Pancreas (tissue), 10 donors: ENCODE data around the gene SLC5A9. TPM values are rescaled to one million over a fixed set of nuclear protein-coding genes. Genes with fewer than 3 reads are reported as not detected.

Experiments used
- ATAC-seq, 4 donors: fragments of 200-7000 bp; cut with Tn5 transposase; one replicate each; pipeline versions ENCODE4 v1.8.0 to v1.9.1; 2020; ENCODE audit warnings: mild to moderate bottlenecking in 4 of 4, moderate library complexity in 4 of 4
- DNase-seq, 6 donors: peaks; one replicate each; pipeline ENCODE4 v3.0.0-alpha.2; 2020
- FAIRE-seq: peaks from 2 replicates; lab custom pipeline; 2012; peaks lifted over from hg19 to GRCh38; lab: Jason Lieb, UNC
- H3K27ac ChIP-seq, 4 donors: fragments of 200-600 bp; sonication (generic); 1 replicate in 3 of 4; 2 replicates in 1 of 4; pipeline versions ENCODE4 v1.5.0 to v1.8.0; 2020
- H3K27me3 ChIP-seq, 4 donors: fragments of 200-600 bp; one replicate each; pipeline ENCODE4 v1.8.0; 2021
- H3K36me3 ChIP-seq, 3 donors: fragments of 200-600 bp; sonication (generic) in 1 of 3; one replicate each; pipeline versions ENCODE4 v1.5.0 to v1.8.0; 2020 to 2021
- H3K4me1 ChIP-seq, 3 donors: fragments of 200-600 bp; one replicate each; pipeline ENCODE4 v1.8.0; 2021
- H3K4me3 ChIP-seq, 4 donors: fragments of 200-600 bp; sonication (generic) in 2 of 4; one replicate each; pipeline versions ENCODE4 v1.5.0 to v1.8.0; 2020 to 2021
- H3K9me3 ChIP-seq, 4 donors: fragments of 200-600 bp; one replicate each; pipeline ENCODE4 v1.8.0; 2021
- CTCF ChIP-seq, 4 donors: fragments of 200-600 bp; sonication (generic) in 3 of 4; IDR thresholded peaks; one replicate each; pipeline versions ENCODE4 v1.5.0 to v1.8.0; 2021; ENCODE audit warnings: antibody characterized with exemption in 4 of 4
- WGBS, 2 donors: extraction: QIAGEN DNeasy Blood & Tissue Kit; methylation state at CpG; one replicate each; pipeline ENCODE4 v1.1.7; 2013; 5-methylcytosine and 5-hydroxymethylcytosine counted together
- intact Hi-C, 3 donors: fragments of 100-400 bp; cut with DNase I; formaldehyde crosslinking; loops; one replicate each; pipeline versions ENCODE4 v1.11.1 to v1.14.2; 2022
- polyA plus RNA-seq, 2 donors: library from polyadenylated mRNA; stranded (reverse); fragments of 200-250 nt; gene quantifications; one replicate each; pipeline ENCODE4 v1.2.3, GENCODE V29; 2013
- total RNA-seq, 6 donors: library from RNA; stranded (reverse); fragmentation: NEBNext Ultra II Directional in 4 of 6; extraction: Animal tissue kit (Norgen Biotek cat#: 25700) in 4 of 6; gene quantifications; one replicate each; pipeline versions ENCODE4 v1.2.1 to v1.2.4, GENCODE V29; 2021 to 2023
- donor health status: healthy with polysubstance abuse.
- donor health status: DM: no; HTN: no; CAD: no; lungs with moderate emphysema.
- donor health status: DM: no; HTN: no; CAD: no.
- donor health status: control.
- donor health status: control.
- donor health status: Bipolar disorder and iron deficiency.
- donor health status: DM: yes; HTN: yes; CAD: no.
- donor health status: DM: no; HTN: no; CAD: no.
- donor health status: DM: no; HTN: no; CAD: no.
- donor health status: DM: yes; HTN: yes; CAD: no.

SLC5A9 gene
- total and polyA plus RNA-seq, 8 donors: 1.4 to 20.9 (median 4.6) TPM

GRCh38 chr1:48203287-48203900, 19.1 kb upstream of the SLC5A9 start:
- intact Hi-C loops: loop anchor here in 2 of 3 donors (5.0 to 10.0 kb wide), 2 partner anchors 96 to 99 kb away; no protein-coding TSS in a partner anchor
- no peaks in the 10 kb centered on the region for H3K4me1 ChIP-seq
- no peak for FAIRE-seq
- peak; percentile 70 to 84 (median 82) for ATAC-seq
- no peaks in the 10 kb centered on the region for H3K36me3 ChIP-seq
- H3K4me3 ChIP-seq: no peak overlapping the region
- no peaks in the 10 kb centered on the region for H3K9me3 ChIP-seq
- 59 to 67% methylated on average over 3 of the region's 3 CpGs for WGBS, 2 donors
- TF ChIP-seq CTCF (IDR thresholded peaks at IDR 0.05): peak; percentile 22 to 53 (median 50)
- H3K27me3 ChIP-seq: no peaks in the 10 kb centered on the region
- H3K27ac ChIP-seq: no peak overlapping the region
- DNase-seq: no peak

- no peaks in the 10 kb centered on the region for H3K4me1 ChIP-seq
- H3K4me3 ChIP-seq: no peak overlapping the region
- intact Hi-C loops: loop anchor here in 1 of 3 donors (10.0 kb wide), 1 partner anchor 101 kb away; no protein-coding TSS in a partner anchor
- H3K27ac ChIP-seq: no peak overlapping the region
- H3K36me3 ChIP-seq: no peaks in the 10 kb centered on the region
- H3K9me3 ChIP-seq: no peaks in the 10 kb centered on the region
- FAIRE-seq (no peak), ATAC-seq (no peak), DNase-seq (no peak)
- no peaks in the 10 kb centered on the region for H3K27me3 ChIP-seq
- 75 to 88% methylated on average over 5 of the region's 5 CpGs for WGBS, 2 donors
- TF ChIP-seq CTCF (IDR thresholded peaks at IDR 0.05): no peak
These were observed 17.0 kb upstream of the SLC5A9 start for GRCh38 chr1:48205522-48205921.

- Histone ChIP-seq H3K27me3 (no peaks in the 10 kb centered on the region), H3K27ac (no peak overlapping the region), H3K36me3 (no peaks in the 10 kb centered on the region), H3K9me3 (no peaks in the 10 kb centered on the region), H3K4me3 (no peak overlapping the region), H3K4me1 (no peaks in the 10 kb centered on the region)
- no peak for ATAC-seq
- intact Hi-C loops: loop anchor here in 1 of 3 donors (10.0 kb wide), 1 partner anchor 102 kb away; no protein-coding TSS in a partner anchor
- WGBS, 2 donors: 62 to 66% methylated on average over 5 of the region's 5 CpGs
- DNase-seq: no peak
- FAIRE-seq: no peak
- TF ChIP-seq CTCF (IDR thresholded peaks at IDR 0.05): no peak
These were observed 16.1 kb upstream of the SLC5A9 start for GRCh38 chr1:48206371-48206770.

- H3K36me3 ChIP-seq: no peaks in the 10 kb centered on the region
- intact Hi-C loops: loop anchor here in 1 of 3 donors (10.0 kb wide), 1 partner anchor 102 kb away; no protein-coding TSS in a partner anchor
- H3K4me1 ChIP-seq: no peaks in the 10 kb centered on the region
- no peaks in the 10 kb centered on the region for H3K27me3 ChIP-seq
- no peak overlapping the region for H3K4me3 ChIP-seq
- FAIRE-seq (no peak), ATAC-seq (no peak), DNase-seq (no peak)
- 46 to 83% methylated on average over 3 of the region's 3 CpGs for WGBS, 2 donors
- no peak for TF ChIP-seq CTCF (IDR thresholded peaks at IDR 0.05)
- no peak overlapping the region for H3K27ac ChIP-seq
- no peaks in the 10 kb centered on the region for H3K9me3 ChIP-seq
These were observed 15.4 kb upstream of the SLC5A9 start for GRCh38 chr1:48207131-48207530.

- no peak for ATAC-seq
- no peak for TF ChIP-seq CTCF (IDR thresholded peaks at IDR 0.05)
- H3K36me3 ChIP-seq: no peaks in the 10 kb centered on the region
- DNase-seq: no peak
- H3K4me3 ChIP-seq: no peak overlapping the region
- intact Hi-C loops: loop anchor here in 1 of 3 donors (10.0 kb wide), 1 partner anchor 103 kb away; no protein-coding TSS in a partner anchor
- no peaks in the 10 kb centered on the region for H3K9me3 ChIP-seq
- H3K27ac ChIP-seq: no peak overlapping the region
- no peak for FAIRE-seq
- no peaks in the 10 kb centered on the region for H3K4me1 ChIP-seq
- H3K27me3 ChIP-seq: no peaks in the 10 kb centered on the region
- 81 to 89% methylated on average over 3 of the region's 3 CpGs for WGBS, 2 donors
These were observed 14.9 kb upstream of the SLC5A9 start for GRCh38 chr1:48207536-48208075.
